OCI-LY7 (cell line): ENCODE data around the gene MCL1. TPM values are rescaled to one million over a fixed set of nuclear protein-coding genes. Genes with fewer than 3 reads are reported as not detected.

Source experiments
- BruUV-seq: library from RNA; stranded (reverse); fragments of 400-500 nt; replicated peaks from 2 replicates; lab custom pipeline; 2021; lab: Mats Ljungman, UMichigan
- CTCF ChIA-PET: fragments of 300-600 bp; sonication (Branson Sonifier 250); formaldehyde crosslinking; loops from one replicate; lab custom pipeline; 2022; ENCODE audit warnings: antibody characterized with exemption; ENCODE audit not compliant: unreplicated experiment; lab: Charles Lee
- POLR2A ChIA-PET: fragments of 300-600 bp; sonication (Branson Sonifier 250); formaldehyde crosslinking; loops from one replicate; lab custom pipeline; 2022; ENCODE audit warnings: antibody characterized with exemption; lab: Charles Lee
- DNase-seq: peaks from one replicate; pipeline ENCODE4 v3.0.0-alpha.2; 2015; ENCODE audit warnings: low spot score
- H2AFZ ChIP-seq: fragments of 200-600 bp; sonication (generic), shearing (Covaris generic); 2 replicates; pipeline ENCODE4 v1.6.1; 2014; ENCODE audit warnings: mild to moderate bottlenecking, antibody characterized with exemption, low read length, moderate library complexity
- H3K27ac ChIP-seq: fragments of 200-600 bp; sonication (generic); 2 replicates; pipeline ENCODE4 v1.5.1; 2014; ENCODE audit warnings: mixed run types, low read depth, mild to moderate bottlenecking, moderate library complexity, low read length, inconsistent platforms; ENCODE audit not compliant: poor library complexity, severe bottlenecking
- H3K36me3 ChIP-seq: fragments of 200-600 bp; sonication (generic); 2 replicates; pipeline ENCODE4 v1.6.1; 2014; ENCODE audit warnings: mild to moderate bottlenecking, antibody characterized with exemption, low read length, moderate library complexity, mixed read lengths; ENCODE audit not compliant: insufficient read depth
- H3K4me1 ChIP-seq: fragments of 200-600 bp; sonication (generic); 2 replicates; pipeline ENCODE4 v1.5.1; 2014; ENCODE audit warnings: mild to moderate bottlenecking, low read length; ENCODE audit not compliant: insufficient read depth, poor library complexity, severe bottlenecking
- H3K4me2 ChIP-seq: fragments of 200-600 bp; sonication (generic); 2 replicates; pipeline ENCODE4 v1.6.1; 2014; ENCODE audit warnings: mild to moderate bottlenecking, low read length
- H3K4me3 ChIP-seq: fragments of 200-600 bp; sonication (generic); 2 replicates; pipeline ENCODE4 v1.5.1; 2014; ENCODE audit warnings: mild to moderate bottlenecking, low read depth, low read length; ENCODE audit not compliant: poor library complexity, severe bottlenecking
- H3K79me2 ChIP-seq: fragments of 200-600 bp; sonication (generic); 2 replicates; pipeline ENCODE4 v1.6.1; 2016; ENCODE audit warnings: low read depth, mild to moderate bottlenecking, low read length, moderate library complexity, mixed read lengths; ENCODE audit not compliant: insufficient read depth
- H3K9me2 ChIP-seq: fragments of 200-600 bp; sonication (generic); 2 replicates; pipeline ENCODE4 v1.6.1; 2016; ENCODE audit warnings: mild to moderate bottlenecking, low read length, mixed read lengths; ENCODE audit not compliant: insufficient read depth
- H3K9me3 ChIP-seq: fragments of 200-600 bp; sonication (generic); 2 replicates; pipeline ENCODE4 v1.6.1; 2014; ENCODE audit warnings: mild to moderate bottlenecking, mixed run types, low read length, mixed read lengths
- H4K20me1 ChIP-seq: fragments of 200-600 bp; sonication (generic); 2 replicates; pipeline ENCODE4 v1.6.1; 2014; ENCODE audit warnings: mild to moderate bottlenecking, antibody characterized with exemption, low read length, moderate library complexity, mixed read lengths; ENCODE audit not compliant: insufficient read depth
- EZH2phosphoT487 ChIP-seq: fragments of 200-600 bp; sonication (generic); IDR thresholded peaks from 2 replicates; pipeline ENCODE4 v1.6.1; 2018; ENCODE audit warnings: low read depth, borderline replicate concordance, mild to moderate bottlenecking, mixed run types, antibody characterized with exemption, low read length, moderate library complexity, mixed read lengths
- intact Hi-C: fragments of 100-400 bp; cut with micrococcal nuclease; formaldehyde crosslinking; loops from one replicate; pipeline ENCODE4 v1.10.0; 2022; ENCODE audit not compliant: unreplicated experiment
- total RNA-seq, 2 experiments: library from RNA; depleted of rRNA in 1 of 2; stranded (reverse); fragments of >200 nt in 1 of 2; shearing (Covaris generic) in 1 of 2; gene quantifications; 2 replicates each; pipeline ENCODE4 v1.2.3, GENCODE V29; 2014 to 2022
- TF ChIP-seq, protein P1 (sequence below): fragments of 200-600 bp; sonication (generic); conservative IDR thresholded peaks from 2 replicates; pipeline ENCODE4 v1.5.1; 2014; ENCODE audit warnings: mild to moderate bottlenecking, antibody characterized with exemption, low read length, moderate library complexity, mixed read lengths

MCL1 gene
- total RNA-seq, 2 experiments from 2014 or later = 102 to 157 TPM

DNA sequence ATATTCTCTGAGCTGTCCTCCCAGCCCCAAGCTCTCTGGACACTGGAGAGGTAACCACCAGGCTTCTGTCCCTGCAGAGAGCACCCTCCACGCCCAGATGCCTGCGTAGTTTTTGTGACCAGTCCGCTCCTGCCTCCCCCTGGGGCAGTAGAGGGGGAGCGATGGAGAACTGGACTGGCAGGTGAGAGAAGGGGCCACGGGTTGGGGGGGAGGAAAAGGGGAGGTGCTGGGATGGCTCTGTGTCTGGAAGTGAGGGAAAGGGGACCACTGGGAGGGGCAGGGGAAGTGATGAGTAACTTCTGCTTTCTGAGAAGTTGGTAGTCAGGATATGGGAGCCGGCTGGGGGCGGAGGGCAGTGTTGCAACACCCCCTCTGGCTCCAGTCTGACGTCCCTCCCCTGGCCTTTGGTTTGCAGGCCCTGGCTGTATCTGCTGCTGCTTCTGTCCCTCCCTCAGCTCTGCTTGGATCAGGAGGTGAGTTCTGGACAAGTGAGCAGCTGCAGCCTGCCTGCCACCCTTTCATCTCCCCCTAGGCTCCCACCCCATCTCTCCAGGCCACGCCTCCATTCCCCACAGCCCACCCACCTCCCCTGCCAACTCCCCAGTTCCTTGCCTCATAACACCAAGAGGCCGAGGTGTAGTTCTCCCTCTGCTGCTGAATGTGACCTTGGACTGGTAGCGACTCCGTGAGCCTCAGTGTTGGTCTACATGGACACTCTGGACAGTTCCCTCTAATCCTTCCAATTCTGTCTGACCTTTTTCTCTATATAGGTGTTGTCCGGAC is 27.1 kb downstream of the MCL1 start:
- intact Hi-C loops = no loop called here
- H3K79me2 ChIP-seq = no peaks in the 10 kb centered on the region
- no peaks in the 10 kb centered on the region for H3K36me3 ChIP-seq
- no peaks in the 10 kb centered on the region for H3K9me2 ChIP-seq
- no peak for DNase-seq
- TF ChIP-seq EZH2phosphoT487 = no peak
- TF ChIP-seq, protein P1, sequence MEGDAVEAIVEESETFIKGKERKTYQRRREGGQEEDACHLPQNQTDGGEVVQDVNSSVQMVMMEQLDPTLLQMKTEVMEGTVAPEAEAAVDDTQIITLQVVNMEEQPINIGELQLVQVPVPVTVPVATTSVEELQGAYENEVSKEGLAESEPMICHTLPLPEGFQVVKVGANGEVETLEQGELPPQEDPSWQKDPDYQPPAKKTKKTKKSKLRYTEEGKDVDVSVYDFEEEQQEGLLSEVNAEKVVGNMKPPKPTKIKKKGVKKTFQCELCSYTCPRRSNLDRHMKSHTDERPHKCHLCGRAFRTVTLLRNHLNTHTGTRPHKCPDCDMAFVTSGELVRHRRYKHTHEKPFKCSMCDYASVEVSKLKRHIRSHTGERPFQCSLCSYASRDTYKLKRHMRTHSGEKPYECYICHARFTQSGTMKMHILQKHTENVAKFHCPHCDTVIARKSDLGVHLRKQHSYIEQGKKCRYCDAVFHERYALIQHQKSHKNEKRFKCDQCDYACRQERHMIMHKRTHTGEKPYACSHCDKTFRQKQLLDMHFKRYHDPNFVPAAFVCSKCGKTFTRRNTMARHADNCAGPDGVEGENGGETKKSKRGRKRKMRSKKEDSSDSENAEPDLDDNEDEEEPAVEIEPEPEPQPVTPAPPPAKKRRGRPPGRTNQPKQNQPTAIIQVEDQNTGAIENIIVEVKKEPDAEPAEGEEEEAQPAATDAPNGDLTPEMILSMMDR = no peak
- no peaks in the 10 kb centered on the region for H3K9me3 ChIP-seq
- ChIA-PET CTCF (interaction anchor here (0.5 kb wide), 1 partner anchor 9 kb away, joined by 3 read pairs; no protein-coding TSS in a partner anchor), POLR2A (interaction anchor here (0.6 to 0.7 kb wide), 2 partner anchors 14 to 364 kb away, joined by 4 read pairs; no protein-coding TSS in a partner anchor)
- H3K27ac ChIP-seq = no peak overlapping the region
- H3K4me1 ChIP-seq = peaks cover 9% of the 10 kb centered on the region
- H4K20me1 ChIP-seq = no peaks in the 10 kb centered on the region
- no peak overlapping the region; the same call in 1 of the 2 replicates for H3K4me2 ChIP-seq
- no peak overlapping the region for H2AFZ ChIP-seq
- no TSS peak for BruUV-seq
- no peak overlapping the region for H3K4me3 ChIP-seq

DNA sequence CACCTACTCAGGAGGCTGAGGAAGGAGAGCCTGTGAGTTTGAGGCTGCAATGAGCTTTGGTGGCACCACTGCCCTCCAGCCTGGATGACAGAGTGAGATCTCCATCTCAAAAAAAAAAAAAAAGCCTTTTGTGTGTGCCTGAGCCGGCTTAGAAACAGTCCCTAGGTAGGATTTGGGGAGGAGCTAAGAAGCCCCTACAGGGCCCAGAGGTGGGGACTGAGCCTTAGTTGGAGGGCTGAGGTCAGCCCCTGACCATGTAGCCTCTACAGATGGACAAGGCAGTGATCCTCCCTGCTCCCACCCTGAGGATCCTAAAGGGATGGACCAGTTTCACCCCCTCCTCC is 27.7 kb downstream of the MCL1 start:
- no peak for DNase-seq
- Histone ChIP-seq H3K4me1 (peaks cover 9% of the 10 kb centered on the region), H3K79me2 (no peaks in the 10 kb centered on the region), H3K9me3 (no peaks in the 10 kb centered on the region), H4K20me1 (no peaks in the 10 kb centered on the region), H3K9me2 (no peaks in the 10 kb centered on the region), H3K4me3 (no peak overlapping the region), H3K27ac (no peak overlapping the region), H3K36me3 (no peaks in the 10 kb centered on the region), H3K4me2 (no peak overlapping the region), H2AFZ (no peak overlapping the region)
- ChIA-PET POLR2A (interaction anchor here (0.6 to 0.7 kb wide), 3 partner anchors 14 to 365 kb away, joined by 3 to 4 read pairs (median 4); no protein-coding TSS in a partner anchor), CTCF (interaction anchor here (0.5 kb wide), 1 partner anchor 9 kb away, joined by 3 read pairs; no protein-coding TSS in a partner anchor)
- intact Hi-C loops = no loop called here
- no TSS peak for BruUV-seq
- TF ChIP-seq, protein P1 = no peak
- TF ChIP-seq EZH2phosphoT487 = no peak
